DOHH2 (cell line): ENCODE data around the gene TJP1.

Experiments used
- CTCF ChIP-seq: fragments of 200-600 bp; sonication (generic); IDR thresholded peaks from one replicate; pipeline ENCODE4 v1.5.1; 2014; ENCODE audit warnings: antibody characterized with exemption, mild to moderate bottlenecking, low read depth, low read length; ENCODE audit not compliant: poor library complexity, severe bottlenecking
- EZH2phosphoT487 ChIP-seq: fragments of 200-600 bp; sonication (generic); IDR thresholded peaks from 2 replicates; pipeline ENCODE4 v1.6.1; 2017; ENCODE audit warnings: borderline replicate concordance, mild to moderate bottlenecking, antibody characterized with exemption, low read length, moderate library complexity, mixed read lengths

- TF ChIP-seq CTCF (no peak), EZH2phosphoT487 (no peak)
Observed at GRCh38 chr15:29689287-29689986, 132.8 kb downstream of the TJP1 start.
